Measurements from ENCODE around the gene C20orf204.

- TF ChIP-seq CTCF (IDR thresholded peaks at IDR 0.05), result no peak
- no peak for TF ChIP-seq POLR2AphosphoS5 (IDR thresholded peaks at IDR 0.05)
- no peak for TF ChIP-seq POLR2A (IDR thresholded peaks at IDR 0.05)
Measured at GRCh38 chr20:64047046-64047389, 11.0 kb downstream of the C20orf204 start.

Data from breast epithelium (tissue), 3 donors.